SW 1271 (cell line): ENCODE data around the gene SAP30L.

ENCODE experiments used
- DNase-seq, 2 experiments: peaks; one replicate each; lab custom pipeline; 2025; lab: John Stamatoyannopoulos, UW

Gene SAP30L

DNA sequence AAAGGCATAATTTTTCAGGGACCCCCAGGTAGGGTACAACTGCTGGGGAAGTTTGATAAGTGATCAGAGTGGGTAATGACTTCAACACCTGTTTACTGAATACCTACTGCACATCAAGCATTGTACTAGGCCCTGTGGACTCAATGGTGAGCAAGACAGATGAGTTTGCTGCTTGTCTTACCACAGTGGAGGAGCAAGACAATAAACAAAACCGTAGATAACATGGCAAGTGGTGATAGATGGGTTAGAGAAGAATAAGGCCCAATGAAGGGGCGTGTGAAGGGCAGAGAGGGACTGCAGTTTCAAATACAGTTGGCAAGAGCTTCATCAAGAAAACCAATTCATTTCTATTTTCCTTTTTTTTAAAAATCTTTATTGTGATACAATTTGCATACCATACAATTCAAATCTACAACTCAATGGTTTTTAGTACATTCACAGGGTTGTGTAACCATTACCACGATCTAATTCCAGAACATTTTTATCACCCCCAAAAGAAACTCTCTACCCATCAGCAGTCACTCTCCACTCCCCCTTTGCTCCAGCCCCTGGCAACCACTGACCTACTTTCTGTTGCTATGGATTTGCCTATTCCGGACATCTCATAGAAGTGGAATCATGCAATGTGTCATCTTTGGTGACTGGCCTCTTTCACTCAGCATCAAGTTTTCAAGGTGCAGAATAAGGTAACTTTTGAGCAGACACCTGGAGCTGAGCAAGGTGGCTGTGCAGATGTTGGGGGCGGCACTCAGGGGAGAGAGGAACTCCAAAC, 64.2 kb downstream of the SAP30L start:
- DNase-seq: no peak
